ENCODE results near the gene LONRF2.

The LONRF2 gene

DNA sequence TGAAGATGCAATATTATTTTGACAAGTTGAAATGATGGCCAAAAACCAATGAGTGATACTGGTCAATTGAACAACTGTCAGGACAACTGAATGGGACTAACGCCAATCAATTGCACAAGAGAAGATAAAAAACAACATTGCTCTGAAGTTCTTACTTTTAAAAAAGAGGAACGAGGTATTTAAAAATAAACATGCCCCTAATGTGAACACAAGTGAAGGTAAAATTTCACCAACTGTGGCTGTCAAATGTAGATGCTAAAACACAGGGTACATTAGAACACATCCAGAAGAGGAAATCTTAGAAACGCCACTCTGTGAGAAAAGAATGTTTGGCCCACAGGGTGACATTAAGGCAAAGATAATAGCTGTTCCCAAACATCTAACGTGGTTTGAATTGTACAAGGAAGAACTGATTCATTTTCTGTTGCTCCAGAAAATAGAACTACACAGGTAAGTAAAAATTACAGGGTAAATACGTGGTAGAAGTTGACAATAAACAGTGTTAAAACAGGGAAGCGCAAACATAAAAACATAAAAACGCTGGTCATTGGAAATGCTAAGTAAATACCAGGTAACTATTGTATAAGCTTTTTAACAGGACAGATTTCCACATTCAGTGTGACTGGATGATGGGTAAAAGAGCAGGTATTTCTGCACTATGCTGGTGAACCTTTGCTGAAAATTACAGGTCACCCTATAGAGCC is 20.3 kb downstream of the LONRF2 start:
- DNase-seq (ENCODE audit: extremely low read depth in 1 of 2, low read depth in 1 of 2), result no peak

DNA sequence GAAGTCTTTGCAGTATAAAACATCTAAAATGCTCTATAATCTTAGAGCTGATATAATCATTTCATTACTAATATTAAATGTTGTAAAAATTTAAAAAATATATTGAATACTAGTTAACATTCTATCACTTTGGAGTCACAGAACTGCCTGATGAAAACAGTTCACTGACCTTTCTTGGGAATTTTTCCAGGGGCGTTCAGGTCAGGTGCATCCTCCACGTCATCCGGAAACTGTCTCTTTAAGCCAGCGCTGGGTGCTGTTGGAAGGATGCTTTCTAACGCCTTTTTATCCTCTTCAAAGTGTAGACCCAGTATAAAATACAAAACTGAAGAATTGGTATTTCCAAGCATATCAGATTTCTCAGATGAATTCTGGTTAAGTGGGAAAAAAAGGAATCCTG is 22.8 kb downstream of the LONRF2 start:
- DNase-seq (ENCODE audit: extremely low read depth in 1 of 2, low read depth in 1 of 2), result no peak

DNA sequence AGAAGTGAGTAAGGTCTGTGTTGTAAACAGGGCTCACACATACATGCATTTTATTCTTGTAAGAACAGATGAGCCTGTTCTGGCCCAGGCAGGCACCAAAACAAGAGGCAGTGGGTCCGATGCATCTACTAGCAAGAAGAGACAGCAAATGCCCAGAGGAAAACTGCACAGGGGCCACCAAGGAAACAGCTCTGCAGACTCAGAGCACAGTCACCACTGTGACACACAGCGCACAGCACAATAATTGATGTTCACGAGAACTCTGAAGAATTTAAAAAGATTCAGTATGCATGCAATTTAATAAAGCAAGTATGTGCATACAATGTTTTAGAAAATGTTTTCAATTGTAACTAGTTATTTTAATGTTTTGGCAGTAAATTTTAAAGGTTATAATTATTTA is 24.8 kb downstream of the LONRF2 start:
- DNase-seq (ENCODE audit: extremely low read depth in 1 of 2, low read depth in 1 of 2), result no peak

DNA sequence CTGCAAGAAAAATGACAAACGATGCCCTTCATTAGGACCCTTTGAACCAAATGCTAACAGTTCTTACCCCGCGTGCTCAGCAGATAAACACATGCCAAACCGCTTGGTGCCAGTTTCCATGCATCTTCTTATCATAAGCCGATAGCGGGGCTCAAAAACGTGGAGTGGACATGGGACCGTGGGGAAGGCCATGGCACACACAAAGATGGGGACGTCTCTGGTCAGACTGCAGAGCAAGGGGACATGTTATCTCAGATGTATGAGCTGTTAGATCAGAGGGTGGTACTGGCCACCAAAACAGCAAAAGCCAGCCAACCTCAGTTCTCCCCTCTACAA is 28.2 kb downstream of the LONRF2 start:
- DNase-seq (ENCODE audit: extremely low read depth in 1 of 2, low read depth in 1 of 2), result no peak

DNA sequence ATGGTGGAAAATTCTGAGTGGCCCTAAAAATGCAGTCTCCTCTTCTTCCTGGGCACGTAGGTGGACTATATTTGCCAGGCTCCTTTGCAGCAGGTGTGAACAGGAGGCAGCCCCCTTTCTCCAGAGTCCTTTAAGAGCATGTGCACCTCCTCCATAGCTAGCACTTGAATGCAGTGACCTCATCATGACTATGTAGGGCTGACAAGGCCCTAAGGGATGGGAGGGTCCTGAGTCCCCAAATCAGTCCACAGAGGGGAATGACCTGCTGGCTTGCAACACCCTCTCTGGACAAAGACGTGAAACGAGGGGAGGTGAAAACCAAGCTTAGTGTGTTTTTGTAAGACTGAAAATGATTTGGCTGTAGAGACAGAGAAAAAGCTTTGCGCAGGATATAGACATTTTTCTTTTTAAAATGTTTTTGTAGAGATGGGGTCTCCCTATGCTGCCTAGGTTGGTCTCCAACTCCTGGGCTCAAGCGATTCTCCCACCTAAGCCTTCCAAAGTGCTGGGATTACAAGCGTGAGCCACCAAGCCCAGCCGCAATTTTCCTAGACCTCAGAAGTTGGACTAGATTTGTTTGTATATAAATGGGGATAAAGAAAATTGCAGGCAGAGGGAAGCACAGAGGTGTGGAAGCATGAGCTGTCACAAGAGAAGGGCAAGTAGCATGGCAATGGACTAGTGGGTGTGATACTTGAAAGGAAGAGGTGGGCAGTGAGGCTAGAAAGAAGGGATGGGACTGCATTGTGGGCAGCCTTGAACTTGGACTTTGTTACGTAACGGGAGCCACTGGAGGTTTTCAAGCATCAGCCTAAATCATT is 28.8 kb downstream of the LONRF2 start:
- no peak for DNase-seq (ENCODE audit: extremely low read depth in 1 of 2, low read depth in 1 of 2)

DNA sequence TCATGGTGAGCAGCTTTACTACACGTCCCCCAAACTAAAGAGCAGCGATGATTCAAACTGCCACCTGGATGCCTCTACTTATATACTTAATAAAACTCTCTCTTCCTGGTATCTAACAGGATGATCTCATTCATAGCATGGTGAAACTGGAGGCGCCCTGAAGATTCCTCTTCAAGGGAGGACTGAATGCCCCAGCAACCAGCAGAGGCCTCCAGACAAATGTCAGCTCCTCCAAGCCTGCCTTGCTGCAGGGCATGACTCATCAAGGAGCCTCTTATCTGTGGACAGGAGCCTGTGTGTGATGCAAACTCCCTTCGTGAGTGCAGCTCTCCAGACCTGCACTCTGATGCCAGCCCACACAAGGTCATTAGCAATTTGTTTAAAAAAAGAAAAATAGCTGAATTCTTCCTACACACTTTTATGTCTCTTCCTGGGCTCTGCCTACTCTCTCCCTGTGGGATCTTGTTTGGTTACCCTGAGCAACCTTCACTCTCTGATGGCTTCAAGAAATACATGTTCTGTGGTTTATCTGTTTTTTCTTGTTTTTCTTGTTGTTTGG is 30.2 kb downstream of the LONRF2 start:
- DNase-seq (ENCODE audit: extremely low read depth in 1 of 2, low read depth in 1 of 2), result peak in 1 of 2 donors; percentile 45

DNA sequence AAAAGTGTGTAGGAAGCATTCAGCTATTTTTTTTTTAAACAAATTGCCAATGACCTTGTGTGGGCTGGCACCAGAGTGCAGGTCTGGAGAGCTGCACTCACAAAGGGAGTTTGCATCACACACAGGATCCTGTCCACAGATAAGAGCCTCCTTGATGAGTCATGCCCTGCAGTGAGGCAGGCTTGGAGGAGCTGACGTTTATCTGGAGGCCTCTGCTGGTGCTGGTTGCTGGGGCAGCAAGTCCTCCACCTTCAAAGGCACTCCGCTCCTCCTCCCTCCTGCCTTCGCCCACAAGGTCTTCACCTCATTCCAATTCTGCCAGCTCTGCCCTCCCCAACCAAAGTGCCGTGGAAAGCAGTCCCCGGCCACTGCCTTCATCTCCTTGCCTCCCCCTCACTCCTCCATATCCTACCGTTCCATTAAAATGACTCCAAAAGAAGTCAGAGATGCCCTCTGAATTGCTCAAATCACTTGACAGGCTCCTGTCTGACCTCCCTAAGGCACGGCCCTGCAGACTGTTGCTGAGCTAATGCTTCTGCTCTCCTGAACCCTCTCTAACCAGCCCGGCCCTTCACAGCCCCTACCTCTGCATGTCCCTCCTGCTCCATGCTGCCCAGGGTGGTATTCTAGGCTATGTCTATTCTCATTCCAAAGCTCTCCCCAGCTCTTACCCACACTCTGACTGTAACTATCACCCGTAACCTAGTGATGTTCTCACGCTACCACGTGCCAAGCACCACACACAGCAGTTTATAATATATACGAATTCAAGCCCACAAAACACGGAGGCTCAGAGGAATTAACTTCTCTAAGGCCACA is 30.9 kb downstream of the LONRF2 start:
- peak; percentile 16 to 67 for DNase-seq (ENCODE audit: extremely low read depth in 1 of 2, low read depth in 1 of 2)

DNA sequence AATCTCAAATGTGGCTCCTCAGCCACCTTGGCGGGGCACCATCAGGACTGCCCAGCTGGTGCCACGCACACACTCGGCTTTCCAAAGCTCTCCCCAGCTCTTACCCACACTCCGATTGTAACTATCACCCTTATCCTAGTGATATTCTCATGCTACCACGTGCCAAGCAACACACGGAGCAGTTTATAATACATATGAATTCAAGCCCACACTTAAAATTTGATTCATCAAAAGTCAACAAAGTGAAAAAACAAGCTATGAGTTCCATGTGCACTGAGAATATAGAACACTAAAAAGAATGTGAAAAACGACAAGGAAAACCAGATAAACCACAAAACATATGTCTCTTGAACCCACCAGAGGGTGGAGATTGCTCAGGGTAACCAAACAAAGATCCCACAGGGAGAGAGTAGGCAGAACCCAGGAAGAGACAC is 31.6 kb downstream of the LONRF2 start:
- no peak for DNase-seq (ENCODE audit: extremely low read depth in 1 of 2, low read depth in 1 of 2)

DNA sequence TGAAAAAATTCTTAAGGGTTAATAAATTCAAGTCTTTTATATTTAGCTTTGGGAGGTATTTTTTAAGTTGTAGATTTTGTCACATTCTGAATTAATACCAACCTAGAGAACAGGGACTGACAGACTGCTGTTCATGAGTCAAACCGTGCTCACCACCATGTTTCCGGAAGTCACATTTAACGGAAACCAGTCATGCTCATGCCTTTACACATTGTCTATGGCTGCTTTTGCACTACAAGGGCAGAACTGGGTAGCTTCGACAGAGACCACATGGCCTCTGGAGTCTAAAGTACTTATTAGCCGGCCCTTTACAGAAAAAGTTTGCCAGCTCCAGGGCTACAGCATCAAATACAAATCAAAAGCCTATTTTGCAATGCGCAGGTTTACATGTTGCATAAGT is 33.3 kb downstream of the LONRF2 start:
- no peak for DNase-seq (ENCODE audit: extremely low read depth in 1 of 2, low read depth in 1 of 2)

DNA sequence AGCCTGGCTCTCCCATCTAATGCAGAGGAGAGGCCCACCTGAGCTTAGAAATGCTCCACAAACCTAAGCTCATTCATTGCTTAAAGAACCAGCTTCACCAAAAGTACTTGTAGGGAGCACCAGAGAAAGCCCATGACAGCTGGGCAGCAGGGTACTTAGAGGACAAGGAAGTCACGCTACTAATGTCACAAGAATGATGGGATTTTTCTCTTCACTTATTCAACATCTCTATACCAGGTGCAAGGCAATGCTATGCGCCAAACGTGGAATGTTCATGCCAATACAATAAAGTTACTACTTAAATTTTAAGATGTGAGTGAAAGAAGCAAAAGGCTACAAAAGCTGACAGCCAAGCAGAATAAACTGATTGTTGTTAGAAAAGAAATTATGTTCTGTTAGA is 36.0 kb downstream of the LONRF2 start:
- no peak for DNase-seq (ENCODE audit: extremely low read depth in 1 of 2, low read depth in 1 of 2)

DNA sequence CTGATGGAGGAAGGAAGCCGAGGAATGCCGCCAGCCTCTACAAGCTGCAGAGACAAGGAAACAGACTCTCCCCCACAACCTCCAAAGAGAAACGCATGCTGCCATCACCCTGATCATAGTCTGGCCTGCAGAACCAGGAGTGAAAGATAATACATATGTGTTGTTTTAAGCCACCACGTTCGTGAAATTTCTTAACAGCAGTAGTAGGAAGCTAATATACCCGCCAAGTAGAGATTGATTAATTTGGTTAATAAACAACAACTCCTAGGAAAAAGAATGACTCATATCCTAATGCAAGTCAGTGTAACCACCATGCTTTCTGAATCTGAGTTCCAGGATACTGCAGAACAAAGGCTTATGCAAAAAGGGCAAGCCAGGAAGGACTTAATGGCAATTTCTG is 36.6 kb downstream of the LONRF2 start:
- DNase-seq (ENCODE audit: extremely low read depth in 1 of 2, low read depth in 1 of 2), result no peak

DNA sequence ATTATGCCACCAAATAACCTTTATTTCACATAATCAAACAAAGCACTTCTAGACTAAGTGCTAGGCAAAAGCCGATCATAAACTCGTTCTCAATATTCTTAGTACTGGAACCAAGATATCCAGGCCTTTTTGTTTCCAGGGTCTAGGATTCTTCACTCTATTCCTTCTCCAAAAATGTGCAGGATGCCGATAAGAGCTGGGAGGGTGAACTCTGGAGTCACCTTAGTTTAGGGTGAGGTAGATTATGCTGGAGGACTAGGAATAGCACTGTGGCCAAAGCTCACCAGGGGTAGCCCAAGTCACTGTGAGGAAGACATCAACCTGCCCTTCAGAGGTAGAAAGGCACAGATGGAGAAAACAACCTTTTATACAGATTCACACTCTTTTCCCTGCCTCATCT is 37.3 kb downstream of the LONRF2 start:
- no peak for DNase-seq (ENCODE audit: extremely low read depth in 1 of 2, low read depth in 1 of 2)

DNA sequence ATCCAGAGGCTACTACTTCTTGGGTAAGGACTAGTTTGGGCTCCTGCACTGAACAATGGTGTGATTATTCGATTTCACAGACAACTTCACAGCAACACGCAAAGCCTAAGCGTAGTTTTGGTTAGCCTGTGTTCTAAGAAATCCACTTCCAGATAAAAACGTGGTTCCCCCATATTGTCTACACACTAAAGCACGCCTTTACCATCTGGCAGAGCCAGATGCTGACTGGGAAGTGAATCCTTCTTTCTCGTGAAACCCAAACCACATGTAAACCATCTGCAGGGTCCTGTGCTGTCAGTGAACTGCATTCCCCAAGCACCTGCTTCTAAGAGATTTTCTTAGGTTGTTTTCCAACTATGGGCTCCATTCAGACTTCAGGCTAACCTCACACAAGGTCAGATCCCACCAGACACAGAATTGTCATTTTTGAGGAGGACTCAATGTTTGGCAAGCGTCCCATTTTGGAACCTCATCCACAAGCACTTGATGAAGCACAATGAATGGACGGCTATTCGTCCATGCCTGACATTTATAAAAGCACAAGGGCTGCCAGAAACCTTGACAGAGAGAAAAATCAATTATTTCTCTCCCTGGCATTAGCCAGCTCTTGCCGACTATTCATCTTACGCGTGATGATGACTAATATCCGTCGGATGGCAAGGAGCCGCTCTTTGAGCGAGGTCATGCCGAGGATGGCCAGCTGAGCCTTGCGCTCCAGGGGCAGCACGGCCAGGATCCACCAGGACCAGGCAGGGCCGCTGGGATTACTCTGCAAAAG is 38.4 kb downstream of the LONRF2 start:
- DNase-seq (ENCODE audit: extremely low read depth in 1 of 2, low read depth in 1 of 2), result no peak

DNA sequence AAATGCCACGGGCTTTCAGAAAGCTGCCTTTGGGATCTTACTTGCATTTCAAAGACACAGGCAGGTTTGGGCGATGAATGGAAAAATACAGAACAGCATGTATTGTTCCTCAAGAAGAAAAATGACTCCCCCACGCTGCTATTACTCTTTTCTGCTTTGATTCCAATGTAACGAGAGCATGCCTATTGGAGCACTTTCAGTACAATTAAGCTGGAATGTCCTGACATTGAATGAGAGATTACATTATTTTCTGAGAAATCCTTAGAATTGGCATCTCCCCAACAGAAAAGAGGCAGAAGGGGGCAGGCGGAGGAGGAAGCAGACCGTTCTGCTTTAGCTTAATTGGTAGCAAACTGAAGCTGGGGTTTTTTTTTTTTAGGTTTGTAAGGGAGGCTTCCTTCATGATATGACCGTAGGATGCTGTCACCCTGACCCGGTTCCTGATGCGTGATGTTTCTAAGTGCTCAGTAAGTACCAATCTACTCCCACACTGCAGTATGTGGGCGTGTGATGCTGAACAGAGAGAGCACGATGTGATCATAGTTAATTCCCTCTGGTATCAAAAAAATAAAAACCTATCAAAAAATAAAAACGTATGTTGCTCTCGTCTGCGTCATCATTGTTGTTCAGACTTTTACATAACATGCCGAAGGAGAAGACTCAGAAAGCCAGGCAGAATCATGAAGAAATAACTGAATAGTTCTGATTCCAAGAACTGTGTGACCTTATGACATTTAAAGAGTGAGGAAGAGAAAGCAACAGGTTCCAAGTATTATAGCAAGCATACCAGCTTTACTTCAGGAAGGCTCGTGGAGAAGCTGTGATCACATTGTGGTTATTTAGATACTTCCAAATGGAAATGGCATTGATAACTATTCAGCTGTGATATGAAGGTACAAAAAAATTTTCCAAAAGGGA is 40.5 kb downstream of the LONRF2 start:
- no peak for DNase-seq (ENCODE audit: extremely low read depth in 1 of 2, low read depth in 1 of 2)

DNA sequence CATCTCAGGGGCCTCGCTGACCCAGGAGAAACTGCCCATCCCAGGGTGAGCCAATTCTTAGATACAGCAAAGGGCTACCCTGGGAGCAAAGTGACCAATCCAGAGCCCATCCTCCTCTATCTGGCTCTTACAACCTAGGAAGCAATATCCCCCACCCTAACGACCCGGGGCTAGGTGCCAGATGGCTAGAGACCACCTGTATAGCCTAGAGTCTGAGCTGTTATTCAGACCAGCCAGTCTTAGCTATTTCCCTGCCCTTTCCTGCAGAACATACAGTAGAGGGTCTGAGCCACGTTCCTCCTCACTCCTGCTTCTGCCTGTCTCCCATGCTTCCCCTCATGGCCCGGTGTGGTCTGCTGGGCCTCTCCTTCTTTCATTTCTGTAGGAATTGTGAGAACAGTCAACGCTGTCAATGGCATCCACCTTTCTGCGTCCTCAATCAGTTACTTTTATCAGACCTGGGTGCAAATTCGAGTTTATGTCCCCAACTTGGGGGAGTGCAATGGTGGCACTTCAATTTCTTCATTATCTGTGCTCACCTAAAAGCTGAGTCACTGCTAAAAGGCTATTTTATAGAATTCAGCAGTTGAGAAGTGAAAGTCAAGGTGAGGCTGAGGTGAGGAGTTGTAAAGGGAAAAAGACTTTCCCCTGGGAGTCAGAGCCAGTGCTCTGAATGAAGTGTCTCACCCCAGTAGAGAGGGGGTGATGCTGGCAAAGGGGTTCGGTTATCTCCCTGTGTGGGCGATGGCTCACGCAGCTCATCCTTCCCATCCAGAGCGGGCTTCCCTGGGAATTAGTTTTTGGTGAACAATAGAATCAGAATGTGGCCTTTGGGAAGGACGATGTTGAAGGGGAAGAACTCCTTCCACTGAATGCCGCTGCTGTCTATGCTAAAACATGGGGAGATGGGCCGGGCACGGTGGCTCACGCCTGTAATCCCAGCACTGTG is 42.4 kb downstream of the LONRF2 start:
- DNase-seq (ENCODE audit: extremely low read depth in 1 of 2, low read depth in 1 of 2), result no peak

DNA sequence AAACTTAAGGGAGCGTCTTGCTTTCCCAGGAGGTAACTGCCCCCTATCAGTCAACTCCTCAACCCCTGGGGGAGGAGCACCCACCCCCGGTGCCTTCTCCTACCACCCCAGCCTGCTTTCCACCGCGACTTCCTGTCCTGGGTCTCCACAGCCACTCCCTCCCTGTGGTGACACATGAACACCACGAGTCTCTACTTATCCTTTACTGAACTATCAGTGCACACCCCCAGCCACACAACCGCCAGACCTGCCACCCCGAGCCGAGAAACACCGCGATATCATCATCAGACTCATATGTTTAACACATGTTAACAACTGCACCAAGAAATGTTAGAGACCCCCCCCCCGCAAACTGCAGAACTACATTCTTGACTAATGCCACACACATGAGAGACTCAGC is 43.3 kb downstream of the LONRF2 start:
- DNase-seq (ENCODE audit: extremely low read depth in 1 of 2, low read depth in 1 of 2), result no peak

DNA sequence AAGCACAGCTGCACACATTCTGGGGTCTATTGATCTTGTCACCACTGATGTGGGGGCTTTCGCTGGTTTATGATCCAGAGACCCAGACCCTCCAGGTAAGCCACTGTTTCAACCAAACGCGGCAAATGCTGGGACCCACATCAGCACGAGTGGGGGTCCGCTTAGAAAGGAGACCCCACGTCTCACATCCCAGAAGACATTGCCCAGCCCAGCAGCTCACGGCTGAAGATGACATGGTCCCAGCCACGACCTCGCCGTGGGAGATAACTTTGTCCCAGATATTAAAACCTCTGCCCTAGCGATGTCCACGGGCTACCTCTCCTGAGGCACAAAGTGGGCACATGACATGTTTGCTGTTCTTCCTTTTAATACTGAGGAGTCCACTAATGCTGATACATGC is 43.8 kb downstream of the LONRF2 start:
- DNase-seq (ENCODE audit: extremely low read depth in 1 of 2, low read depth in 1 of 2), result no peak

DNA sequence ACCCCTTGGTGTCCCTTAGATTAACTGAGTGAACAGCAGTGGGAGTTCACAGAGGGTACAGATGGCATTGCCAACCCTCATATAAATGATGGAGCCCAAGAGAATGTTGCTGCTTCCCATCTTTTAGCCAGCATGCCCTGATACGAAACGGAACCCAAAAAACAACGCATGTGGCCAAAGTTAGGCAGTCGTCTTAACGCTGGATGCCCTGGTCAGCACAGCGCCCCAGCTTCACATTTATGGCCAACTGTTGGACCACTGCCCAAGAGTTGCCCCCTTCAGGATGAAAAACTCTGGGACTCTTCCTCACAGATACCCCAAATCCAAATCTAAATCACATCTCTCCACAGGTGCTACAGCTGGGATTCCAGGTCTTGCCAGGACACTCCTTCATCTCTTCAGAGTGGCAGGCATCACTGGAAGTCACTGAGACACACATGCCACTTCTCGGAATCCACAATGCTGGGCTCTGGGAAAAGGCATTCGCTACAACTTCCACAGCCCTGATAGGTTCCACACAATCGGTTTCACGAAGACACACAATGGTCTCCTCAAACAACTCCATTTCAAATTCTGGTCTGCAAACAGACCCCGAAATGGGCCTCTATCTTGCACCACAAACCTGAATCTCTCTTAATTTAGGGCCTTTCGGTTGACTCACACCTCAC is 44.6 kb downstream of the LONRF2 start:
- no peak for DNase-seq (ENCODE audit: extremely low read depth in 1 of 2, low read depth in 1 of 2)

Measured in stimulated activated CD8-positive, alpha-beta memory T cell treated with anti-CD3 and anti-CD28 coated beads, Interleukin-7, amount 100 ng/mL, for 48 hours (primary cell).